ENCODE measurements around the gene PTH2R. TPM values are rescaled to one million over a fixed set of nuclear protein-coding genes. Genes with fewer than 3 reads are reported as not detected.
"Not testable (repeated sequence)": the region's sequence is repeated elsewhere in the genome, so short reads cannot be mapped to it uniquely, and the experiment has no call there.

The PTH2R gene
- total RNA-seq, 1 donor from 2014 or later: not detected

- intact Hi-C loops (cut with DNase I): no loop called here
- DNase-seq (ENCODE audit: low spot score): no peak
These were observed 20.1 kb upstream of the PTH2R start for GRCh38 chr2:208386541-208386940.

GRCh38 chr2:208389940-208390339, 16.7 kb upstream of the PTH2R start:
- intact Hi-C loops (cut with DNase I): no loop called here
- no peak for DNase-seq (ENCODE audit: low spot score)

GRCh38 chr2:208392300-208392699, 14.3 kb upstream of the PTH2R start:
- intact Hi-C loops (cut with DNase I): no loop called here
- DNase-seq (ENCODE audit: low spot score): no peak

GRCh38 chr2:208396796-208397195, 9.8 kb upstream of the PTH2R start:
- DNase-seq (ENCODE audit: low spot score); intact Hi-C loops (cut with DNase I): not testable (repeated sequence)

- DNase-seq (ENCODE audit: low spot score): no peak
- intact Hi-C loops (cut with DNase I): no loop called here
These were observed 7.4 kb upstream of the PTH2R start for GRCh38 chr2:208399201-208399600.

GRCh38 chr2:208407667-208408066, 1.1 kb downstream of the PTH2R start:
- intact Hi-C loops (cut with DNase I): loop anchor here (10.0 kb wide), 1 partner anchor 927 kb away; no protein-coding TSS in a partner anchor
- no peak for DNase-seq (ENCODE audit: low spot score)

GRCh38 chr2:208413931-208414330, 7.3 kb downstream of the PTH2R start:
- intact Hi-C loops (cut with DNase I): no loop called here
- no peak for DNase-seq (ENCODE audit: low spot score)

- intact Hi-C loops (cut with DNase I): no loop called here
These were observed 8.7 kb downstream of the PTH2R start for GRCh38 chr2:208415255-208415654.

GRCh38 chr2:208415897-208416296, 9.3 kb downstream of the PTH2R start:
- DNase-seq (ENCODE audit: low spot score): no peak
- intact Hi-C loops (cut with DNase I): no loop called here

More at GRCh38 chr2:208415255-208415654, 8.7 kb downstream of the PTH2R start:
- no peak for DNase-seq (ENCODE audit: low spot score)

GRCh38 chr2:208426412-208427045, 19.9 kb downstream of the PTH2R start:
- intact Hi-C loops (cut with DNase I): no loop called here
- no peak for DNase-seq (ENCODE audit: low spot score)

GRCh38 chr2:208437755-208438154, 31.2 kb downstream of the PTH2R start:
- DNase-seq (ENCODE audit: low spot score): no peak
- intact Hi-C loops (cut with DNase I): no loop called here

- intact Hi-C loops (cut with DNase I): no loop called here
- DNase-seq (ENCODE audit: low spot score): no peak
These were observed 34.1 kb downstream of the PTH2R start for GRCh38 chr2:208440716-208441115.

GRCh38 chr2:208441951-208442350, 35.4 kb downstream of the PTH2R start:
- intact Hi-C loops (cut with DNase I): no loop called here
- no peak for DNase-seq (ENCODE audit: low spot score)

- DNase-seq (ENCODE audit: low spot score); intact Hi-C loops (cut with DNase I): not testable (repeated sequence)
These were observed 40.9 kb downstream of the PTH2R start for GRCh38 chr2:208447447-208447846.

GRCh38 chr2:208451061-208451460, 44.5 kb downstream of the PTH2R start:
- DNase-seq (ENCODE audit: low spot score): no peak
- intact Hi-C loops (cut with DNase I): no loop called here

GRCh38 chr2:208454861-208455260, 48.3 kb downstream of the PTH2R start:
- DNase-seq (ENCODE audit: low spot score): no peak
- intact Hi-C loops (cut with DNase I): no loop called here

- intact Hi-C loops (cut with DNase I): loop anchor here (10.0 kb wide), 1 partner anchor 741 kb away; no protein-coding TSS in a partner anchor
- DNase-seq (ENCODE audit: low spot score): no peak
These were observed 57.1 kb downstream of the PTH2R start for GRCh38 chr2:208463721-208464120.

- intact Hi-C loops (cut with DNase I): loop anchor here (10.0 kb wide), 1 partner anchor 741 kb away; no protein-coding TSS in a partner anchor
- no peak for DNase-seq (ENCODE audit: low spot score)
These were observed 57.6 kb downstream of the PTH2R start for GRCh38 chr2:208464205-208464604.

GRCh38 chr2:208466151-208466919, 59.7 kb downstream of the PTH2R start:
- intact Hi-C loops (cut with DNase I): loop anchor here (10.0 kb wide), 1 partner anchor 738 kb away; no protein-coding TSS in a partner anchor
- no peak for DNase-seq (ENCODE audit: low spot score)

GRCh38 chr2:208466920-208467298, 60.3 kb downstream of the PTH2R start:
- DNase-seq (ENCODE audit: low spot score): no peak
- intact Hi-C loops (cut with DNase I): loop anchor here (10.0 kb wide), 1 partner anchor 738 kb away; no protein-coding TSS in a partner anchor

GRCh38 chr2:208467564-208467963, 61.0 kb downstream of the PTH2R start:
- DNase-seq (ENCODE audit: low spot score): no peak
- intact Hi-C loops (cut with DNase I): loop anchor here (10.0 kb wide), 1 partner anchor 737 kb away; no protein-coding TSS in a partner anchor
